Germinal center (tissue), 1 donor: ENCODE results near the gene MIPEP.
"Not testable (repeated sequence)": the region's sequence is repeated elsewhere in the genome, so short reads cannot be mapped to it uniquely, and the experiment has no call there.

Source experiments
- DNase-seq: peaks from one replicate; pipeline ENCODE4 v3.0.0; 2012; ENCODE audit warnings: mixed read lengths, low spot score

The MIPEP gene

DNA sequence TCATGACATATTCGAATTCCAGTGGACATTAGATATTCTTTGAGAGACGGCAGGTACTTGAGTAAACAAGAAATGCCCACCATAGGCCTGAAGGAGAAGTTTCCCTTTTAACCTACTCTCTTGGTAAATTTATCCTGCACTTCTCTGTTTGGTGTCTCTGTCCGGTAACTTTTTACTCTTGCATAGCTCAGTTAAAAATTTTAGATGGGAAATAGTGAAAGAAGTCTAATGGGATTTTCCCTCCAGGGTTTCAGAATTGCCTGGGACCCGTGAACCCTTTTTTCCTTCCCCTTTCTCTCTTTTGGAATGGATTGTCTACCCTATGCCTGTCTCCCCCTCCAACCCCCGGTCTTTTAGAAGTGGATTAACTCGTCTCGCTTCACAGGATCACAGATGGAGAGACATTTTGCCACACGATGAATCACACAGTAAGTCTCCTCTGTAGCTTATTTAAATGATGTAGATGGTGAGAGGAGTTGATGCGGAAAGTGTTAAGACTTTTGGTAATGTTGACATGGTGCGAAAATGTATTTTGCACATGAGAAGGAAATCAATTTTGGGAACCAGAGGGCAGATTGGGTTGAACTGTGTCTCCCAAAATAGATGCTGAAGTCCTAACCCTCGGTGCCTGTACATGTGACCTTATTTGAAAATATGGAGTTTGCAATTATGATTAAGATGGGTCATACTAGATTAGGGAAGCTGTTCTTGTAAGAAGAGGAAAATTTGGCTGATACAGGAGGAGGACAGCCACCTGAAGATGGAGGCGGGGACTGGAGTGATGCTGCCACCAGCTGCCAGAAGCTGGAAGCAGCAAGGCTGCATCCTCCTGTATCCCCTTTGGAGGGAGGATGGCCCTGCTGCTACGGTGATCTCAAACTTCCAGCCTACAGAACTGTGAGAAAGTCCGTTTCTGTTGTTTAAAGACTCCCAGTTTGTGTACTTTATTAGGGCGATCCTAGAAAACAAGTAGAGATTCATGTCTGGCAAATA lies 711 bp upstream of the MIPEP start:
- no peak for DNase-seq

- not testable (repeated sequence) for DNase-seq
Measured at GRCh38 chr13:23884361-23884760, 4.8 kb downstream of the MIPEP start.

DNA sequence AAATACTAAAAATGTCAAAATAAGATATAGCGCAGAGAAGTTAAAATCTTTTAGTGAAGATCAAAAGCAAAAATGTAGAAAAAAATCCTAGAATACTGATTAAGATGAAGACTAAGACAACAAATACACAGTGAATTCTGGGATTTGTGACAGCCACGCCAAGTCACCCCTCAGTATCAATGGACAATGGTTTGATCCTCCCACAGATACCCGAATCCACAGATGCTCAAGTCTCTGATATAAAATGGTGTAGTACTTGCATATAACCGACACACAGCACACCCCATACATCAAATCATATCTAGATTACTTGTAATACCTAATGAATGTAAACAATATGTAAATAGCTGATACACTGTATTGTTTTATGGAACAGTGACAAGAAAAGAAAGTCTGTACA lies 5.9 kb downstream of the MIPEP start:
- DNase-seq = no peak

DNA sequence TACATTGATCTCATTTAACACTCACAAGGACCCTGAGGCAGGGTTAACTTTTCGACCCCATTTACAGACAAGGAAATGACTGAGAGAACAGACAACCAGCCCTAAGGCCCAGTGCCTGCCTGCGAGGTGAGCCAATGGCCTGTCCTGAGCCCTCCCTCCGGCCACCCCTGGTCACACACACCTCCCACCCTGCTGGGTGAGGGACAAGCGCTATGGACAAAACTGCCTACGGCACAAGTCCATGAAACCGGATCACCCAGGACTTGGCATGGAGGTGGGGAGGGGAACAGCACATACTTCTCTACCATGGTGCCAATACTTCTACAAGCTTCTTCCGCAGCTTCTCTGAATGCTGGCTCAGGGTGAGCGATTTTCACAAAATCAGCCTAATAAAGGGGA lies 7.8 kb downstream of the MIPEP start:
- DNase-seq = not testable (repeated sequence)

GRCh38 chr13:23880493-23881401 lies 8.5 kb downstream of the MIPEP start:
- DNase-seq = not testable (repeated sequence)

- DNase-seq = no peak
Measured at GRCh38 chr13:23877286-23877685, 11.9 kb downstream of the MIPEP start.

- no peak for DNase-seq
Measured at GRCh38 chr13:23876265-23876664, 12.9 kb downstream of the MIPEP start.

GRCh38 chr13:23871616-23872220 lies 17.5 kb downstream of the MIPEP start:
- peak; percentile 20 for DNase-seq

DNA sequence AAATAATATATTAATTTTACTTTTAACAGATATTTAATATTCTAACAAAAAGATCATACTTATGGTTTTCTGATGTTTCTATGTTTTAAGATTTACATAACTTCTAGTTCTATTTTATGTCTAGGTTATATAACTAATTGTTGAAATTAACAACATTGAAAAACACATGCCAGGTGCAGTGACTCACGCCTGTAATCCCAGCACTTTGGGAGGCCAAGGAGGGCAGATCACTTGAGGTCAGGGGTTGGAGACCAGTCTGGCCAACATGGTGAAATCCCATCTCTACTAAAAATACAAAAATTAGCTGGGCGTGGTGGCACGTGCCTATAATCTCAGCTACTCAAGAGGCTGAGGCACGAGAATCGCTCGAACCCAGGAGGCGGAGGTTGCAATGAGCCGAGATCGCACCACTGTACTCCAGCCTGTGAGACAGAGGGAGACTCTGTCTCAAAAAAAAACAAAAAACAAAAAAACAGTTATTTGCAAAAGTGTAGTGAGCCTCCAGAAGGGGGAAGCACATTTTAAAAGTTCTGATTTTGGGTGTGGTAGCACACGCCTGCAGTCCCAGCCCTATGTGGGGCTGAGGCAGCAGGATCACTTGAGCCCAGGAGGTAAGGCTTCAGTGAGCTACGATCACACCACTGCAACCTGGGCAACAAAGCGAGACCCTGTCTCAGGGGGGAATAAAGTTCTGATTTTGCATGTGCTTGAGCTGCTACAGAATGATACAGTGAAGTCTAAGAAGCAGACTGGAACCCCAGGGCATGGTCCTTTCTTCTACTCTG lies 18.7 kb downstream of the MIPEP start:
- DNase-seq = no peak

- DNase-seq = no peak
Measured at GRCh38 chr13:23868521-23868920, 20.7 kb downstream of the MIPEP start.

GRCh38 chr13:23867027-23867491 lies 22.1 kb downstream of the MIPEP start:
- no peak for DNase-seq

- no peak for DNase-seq
Measured at GRCh38 chr13:23866420-23867026, 22.7 kb downstream of the MIPEP start.

DNA sequence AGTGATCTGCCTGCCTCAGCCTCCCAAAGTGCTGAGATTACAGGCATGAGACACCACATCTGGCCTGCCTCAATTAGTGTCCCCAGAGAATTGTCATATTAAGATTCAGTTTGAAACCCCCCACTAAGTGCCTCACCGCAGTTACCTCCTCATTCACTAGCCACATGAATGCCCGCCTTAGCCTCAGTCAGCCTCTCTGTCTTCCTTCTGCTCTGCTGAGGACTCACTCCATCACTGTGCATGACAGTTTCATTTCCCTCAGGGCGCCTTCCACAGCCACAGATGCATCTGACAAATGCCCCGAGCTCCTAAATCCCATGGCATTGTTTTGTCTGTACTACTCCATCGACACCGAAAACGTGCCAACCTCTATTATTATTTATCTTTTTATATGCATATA lies 23.3 kb downstream of the MIPEP start:
- no peak for DNase-seq

DNA sequence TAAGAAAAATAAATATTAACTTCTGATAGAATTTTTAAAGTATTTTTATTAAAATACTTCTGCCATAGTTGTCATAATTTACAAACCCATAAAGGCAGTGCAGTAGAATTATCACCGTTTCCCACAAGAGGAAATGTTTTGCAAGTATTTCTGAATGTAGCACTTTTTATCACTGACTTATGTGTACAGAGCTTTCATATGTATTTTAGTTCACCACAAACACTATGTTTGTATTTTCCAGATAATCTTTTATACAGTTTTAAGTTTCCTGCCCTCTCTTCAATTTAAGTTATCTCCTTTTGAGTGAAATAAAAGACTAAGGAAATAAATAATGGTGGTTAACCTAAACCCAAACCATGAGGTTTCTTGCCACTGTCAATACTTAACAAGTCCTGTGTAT lies 24.2 kb downstream of the MIPEP start:
- no peak for DNase-seq

DNA sequence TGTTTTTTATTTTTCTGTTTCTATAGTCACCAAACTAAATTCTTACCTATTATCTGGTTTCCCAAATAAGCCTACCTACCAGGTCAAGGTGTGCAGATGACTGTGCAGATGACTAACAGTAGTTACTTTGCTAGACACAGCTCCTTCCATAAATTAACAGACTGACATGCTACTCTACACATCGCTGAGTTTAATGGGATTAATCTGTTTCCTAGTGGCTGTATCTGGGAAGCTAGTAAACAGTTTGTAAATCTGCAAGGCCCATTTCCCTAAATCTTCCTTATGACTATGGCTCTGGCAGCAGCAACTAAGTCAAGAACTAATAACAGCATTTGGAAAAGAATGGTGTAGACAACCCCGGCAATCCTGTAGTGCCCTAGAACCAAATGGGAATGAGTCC lies 27.9 kb downstream of the MIPEP start:
- DNase-seq = no peak

GRCh38 chr13:23859904-23860303 lies 29.3 kb downstream of the MIPEP start:
- DNase-seq = no peak

GRCh38 chr13:23859455-23859854 lies 29.7 kb downstream of the MIPEP start:
- DNase-seq = no peak

DNA sequence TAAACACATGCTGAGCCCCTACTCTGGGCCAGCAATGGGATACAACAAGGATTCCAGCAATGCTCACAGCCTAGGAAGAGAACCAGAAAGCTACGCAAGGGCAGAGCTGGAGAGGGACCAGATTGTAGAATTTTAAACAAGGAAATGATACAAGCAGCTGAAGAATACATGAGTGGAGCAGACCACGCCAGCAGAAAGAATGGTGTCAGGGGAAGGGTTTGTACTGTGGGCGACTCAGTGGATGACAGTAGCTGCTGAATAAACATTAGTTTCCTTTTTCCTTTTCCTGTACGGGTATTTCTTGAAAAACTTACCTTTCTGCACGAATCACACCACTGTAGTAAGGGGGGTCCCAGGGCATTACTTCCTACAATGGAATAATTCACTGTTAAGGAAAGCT lies 30.7 kb downstream of the MIPEP start:
- no peak for DNase-seq

DNA sequence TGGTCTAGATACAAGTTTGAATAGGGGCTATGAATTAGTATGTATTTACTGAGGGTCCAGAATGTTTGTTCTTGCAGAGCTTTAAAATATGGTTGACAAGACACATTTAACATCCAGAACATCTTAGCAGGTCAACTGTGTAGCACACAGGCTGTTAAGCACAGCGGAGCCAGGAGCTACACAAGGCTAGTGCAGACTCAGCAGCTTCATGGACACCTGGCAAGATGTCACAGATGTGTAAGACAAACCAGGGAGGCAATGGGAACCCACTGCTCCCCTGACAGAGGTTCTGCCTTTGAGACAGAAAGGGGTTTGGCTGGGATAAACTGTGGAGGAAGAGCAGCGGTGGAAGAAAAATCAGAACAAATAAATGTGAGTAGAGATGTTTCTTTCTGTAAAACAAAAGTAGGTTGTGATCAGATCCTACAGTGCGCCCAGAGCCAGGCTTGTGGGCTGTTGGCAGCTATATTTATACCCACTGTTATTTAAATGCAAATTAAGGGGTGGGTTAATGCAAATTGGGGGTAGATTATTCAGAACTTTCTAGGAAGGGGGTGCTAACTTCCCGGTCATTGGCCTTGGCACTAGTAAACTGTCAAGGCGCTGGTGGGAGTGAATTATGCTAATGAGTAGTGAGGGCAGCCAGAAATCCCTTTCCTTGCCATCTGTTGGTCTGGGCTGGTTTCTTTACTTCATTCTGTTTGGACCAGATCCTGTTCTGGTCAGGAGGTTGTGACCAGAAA lies 33.0 kb downstream of the MIPEP start:
- no peak for DNase-seq

DNA sequence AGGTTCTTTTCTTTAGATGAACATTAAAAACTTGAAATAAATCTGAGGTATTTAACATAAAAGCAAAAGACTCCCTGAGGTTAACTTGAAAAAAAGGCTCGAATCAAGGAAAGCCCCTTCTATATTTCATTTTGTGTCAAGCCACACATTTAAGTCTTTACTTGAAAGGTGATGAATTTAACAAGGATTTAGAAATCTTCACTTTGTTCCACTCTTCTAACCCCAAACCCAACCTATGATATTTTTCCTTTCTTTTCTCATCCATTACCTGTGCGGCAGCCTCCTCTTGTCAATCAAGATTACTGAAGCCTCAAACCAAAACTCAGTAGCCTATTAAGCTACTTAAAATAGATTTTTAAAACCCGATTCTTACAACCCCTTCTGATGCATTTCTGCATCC lies 33.8 kb downstream of the MIPEP start:
- DNase-seq = no peak
